ENCODE data around the gene GIGYF2.
"Not testable (repeated sequence)": the region's sequence is repeated elsewhere in the genome, so short reads cannot be mapped to it uniquely, and the experiment has no call there.

Gene GIGYF2

GRCh38 chr2:232831496-232831895 is 134.4 kb downstream of the GIGYF2 start:
- no peak for DNase-seq

GRCh38 chr2:232833830-232834229 is 136.7 kb downstream of the GIGYF2 start:
- no peak for DNase-seq

DNA sequence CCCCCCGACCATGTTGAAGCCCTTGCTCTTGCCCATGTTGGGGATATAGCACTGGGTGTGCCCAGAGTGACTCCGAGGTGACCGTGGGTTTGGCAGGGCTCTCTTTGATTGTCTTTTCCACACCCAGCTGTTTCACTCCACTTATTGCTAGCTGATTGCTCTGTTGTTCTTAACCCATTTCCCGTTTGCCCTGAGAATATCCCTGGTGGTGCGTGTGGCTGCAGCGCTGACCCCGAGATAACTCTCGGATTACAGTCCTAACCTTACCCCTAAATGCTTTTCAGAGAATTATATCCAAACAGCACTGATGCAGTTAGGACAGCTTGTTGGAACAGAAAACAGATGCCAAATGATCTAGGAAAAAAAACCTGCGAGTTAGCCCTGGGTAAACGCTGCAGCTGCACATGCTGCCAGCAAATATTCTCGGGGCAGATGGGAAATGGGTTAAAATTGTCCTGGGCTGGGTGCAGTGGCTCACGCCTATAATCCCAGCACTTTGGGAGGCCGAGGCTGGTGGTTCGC is 138.6 kb downstream of the GIGYF2 start:
- DNase-seq = no peak

DNA sequence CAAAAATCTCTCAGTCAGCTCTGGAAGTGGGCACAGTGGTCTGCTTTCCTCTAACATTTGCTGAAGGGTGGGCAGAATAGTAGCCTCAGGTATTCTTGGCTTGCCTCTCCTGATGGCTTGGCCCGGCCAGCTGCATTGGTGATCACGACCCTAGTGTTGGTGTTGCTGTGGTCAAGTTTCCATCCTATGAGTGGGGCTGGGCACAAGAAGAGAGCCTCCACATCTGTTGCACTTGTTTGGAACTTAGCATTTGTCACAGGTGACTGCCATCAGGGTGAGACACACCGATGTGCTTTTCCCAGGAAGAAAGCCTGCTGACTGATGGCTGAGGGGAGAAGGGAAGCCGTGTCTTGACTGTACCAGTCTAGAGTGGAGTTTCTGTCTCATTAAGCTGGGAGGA is 139.8 kb downstream of the GIGYF2 start:
- no peak for DNase-seq

GRCh38 chr2:232838406-232838874 is 141.3 kb downstream of the GIGYF2 start:
- peak; percentile 55 for DNase-seq

DNA sequence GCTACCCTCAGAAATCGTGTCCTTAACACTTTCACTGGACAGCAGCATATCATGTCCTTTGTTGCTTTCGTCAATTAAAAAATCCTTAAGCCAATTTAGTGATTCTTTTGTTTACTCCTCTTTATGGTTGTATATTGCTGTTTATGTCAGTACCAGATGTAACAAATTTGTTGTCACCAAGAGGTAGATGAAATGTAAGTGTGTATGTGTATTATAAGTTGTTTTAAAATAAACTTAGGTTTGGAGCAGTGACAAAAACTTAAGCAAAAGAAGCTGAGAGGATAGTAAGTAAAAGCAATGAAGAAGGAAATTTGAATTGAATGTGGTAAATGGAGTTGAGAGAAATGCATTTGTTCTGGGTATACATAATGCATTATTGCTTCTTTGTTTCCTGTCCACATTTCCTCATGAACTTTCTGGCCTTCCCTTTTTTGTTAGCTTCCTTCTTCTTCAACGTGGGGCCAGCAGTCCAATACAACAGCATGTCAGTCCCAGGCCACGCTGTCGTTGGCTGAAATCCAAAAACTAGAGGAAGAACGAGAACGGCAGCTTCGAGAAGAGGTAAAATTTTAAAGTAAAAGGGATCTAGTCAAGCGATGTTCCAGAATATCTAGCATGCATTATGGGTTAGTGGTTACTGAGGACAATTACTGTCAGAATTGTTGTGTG is 142.4 kb downstream of the GIGYF2 start:
- DNase-seq = no peak

DNA sequence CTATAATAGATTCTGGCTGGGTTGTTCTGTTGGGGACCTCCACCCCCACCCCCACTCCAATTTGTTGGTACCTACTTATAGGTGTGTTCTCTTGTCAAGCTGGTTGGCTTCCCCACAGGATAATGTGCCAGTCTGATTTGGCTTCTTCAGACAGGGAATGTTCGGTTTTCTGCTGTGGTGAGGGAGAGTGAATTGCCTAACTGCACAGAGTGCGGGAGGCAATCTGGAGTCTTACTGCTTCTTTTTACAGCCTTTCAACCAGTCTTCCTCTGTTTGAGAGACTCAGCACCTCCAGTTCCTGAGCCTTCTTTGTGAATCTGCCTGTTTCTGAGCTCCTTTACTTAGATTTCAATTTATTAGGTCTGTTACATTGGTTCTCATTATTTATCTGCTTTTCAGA is 145.6 kb downstream of the GIGYF2 start:
- no peak for DNase-seq

DNA sequence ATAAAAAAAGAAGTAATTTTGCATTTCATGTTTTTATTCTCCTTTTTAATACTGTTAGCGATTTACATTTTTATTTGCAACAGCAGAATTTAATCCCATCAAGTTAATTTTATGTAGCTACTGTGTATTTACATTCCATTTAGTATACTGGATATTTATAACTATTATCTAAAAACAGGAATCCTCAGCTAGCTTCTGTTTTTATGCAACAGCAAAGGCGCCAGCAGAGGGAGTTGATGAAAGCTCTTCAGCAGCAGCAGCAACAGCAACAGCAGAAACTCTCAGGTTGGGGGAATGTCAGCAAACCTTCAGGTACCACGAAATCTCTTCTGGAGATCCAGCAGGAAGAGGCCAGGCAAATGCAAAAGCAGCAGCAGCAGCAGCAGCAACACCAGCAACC is 146.7 kb downstream of the GIGYF2 start:
- no peak for DNase-seq

DNA sequence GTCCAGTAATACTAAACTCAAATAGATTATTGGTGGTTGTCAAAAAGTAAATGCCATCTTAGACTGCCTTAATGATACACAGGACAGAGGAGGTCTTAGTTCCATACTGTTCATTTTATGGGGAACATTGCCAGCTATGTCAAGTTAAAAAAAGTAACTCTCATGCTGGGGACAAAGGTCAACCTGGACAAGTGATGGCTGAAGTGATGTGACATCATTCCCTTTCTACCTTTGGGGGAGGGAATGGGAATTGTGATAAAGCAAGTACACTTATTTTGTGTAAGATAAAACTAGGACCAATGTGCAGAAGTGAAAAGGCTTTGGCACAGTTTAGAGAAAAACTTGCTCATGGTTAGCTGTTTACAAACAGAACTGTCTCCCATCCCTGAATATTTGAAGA is 148.9 kb downstream of the GIGYF2 start:
- no peak for DNase-seq

DNA sequence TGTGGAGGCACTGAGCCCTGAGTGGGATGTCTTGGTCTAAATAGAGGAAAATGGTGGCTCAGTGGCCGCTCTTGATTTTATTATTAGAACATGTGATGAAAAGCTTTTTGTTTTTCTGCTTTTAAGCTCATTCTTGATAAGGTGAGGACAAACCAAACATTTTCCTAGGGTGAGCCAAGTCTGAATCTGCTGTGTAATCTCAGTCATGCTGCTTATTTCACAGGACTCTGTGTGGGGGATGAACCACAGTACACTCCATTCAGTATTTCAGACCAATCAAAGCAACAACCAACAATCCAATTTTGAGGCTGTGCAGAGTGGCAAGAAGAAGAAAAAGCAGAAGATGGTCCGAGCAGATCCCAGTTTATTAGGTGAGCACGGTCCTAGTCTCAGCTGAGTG is 152.9 kb downstream of the GIGYF2 start:
- no peak for DNase-seq

DNA sequence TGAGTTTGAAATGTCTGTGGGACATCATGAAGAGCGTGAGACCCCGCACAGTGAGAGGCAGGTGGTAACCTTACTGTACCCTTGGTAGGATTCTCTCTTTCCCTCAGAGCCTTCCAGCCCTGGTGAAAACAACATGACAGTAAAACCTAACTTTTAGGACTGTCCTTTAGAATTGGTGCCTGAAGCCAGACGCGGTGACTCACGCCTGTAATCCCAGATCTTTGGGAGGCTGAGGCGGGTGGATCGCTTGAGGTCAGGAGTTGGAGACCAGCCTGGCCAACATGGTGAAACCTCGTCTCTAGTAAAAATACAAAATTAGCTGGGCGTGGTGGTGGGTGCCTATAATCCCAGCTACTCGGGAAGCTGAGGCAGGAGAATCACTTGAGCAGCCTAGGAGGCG is 154.9 kb downstream of the GIGYF2 start:
- DNase-seq = not testable (repeated sequence)

DNA sequence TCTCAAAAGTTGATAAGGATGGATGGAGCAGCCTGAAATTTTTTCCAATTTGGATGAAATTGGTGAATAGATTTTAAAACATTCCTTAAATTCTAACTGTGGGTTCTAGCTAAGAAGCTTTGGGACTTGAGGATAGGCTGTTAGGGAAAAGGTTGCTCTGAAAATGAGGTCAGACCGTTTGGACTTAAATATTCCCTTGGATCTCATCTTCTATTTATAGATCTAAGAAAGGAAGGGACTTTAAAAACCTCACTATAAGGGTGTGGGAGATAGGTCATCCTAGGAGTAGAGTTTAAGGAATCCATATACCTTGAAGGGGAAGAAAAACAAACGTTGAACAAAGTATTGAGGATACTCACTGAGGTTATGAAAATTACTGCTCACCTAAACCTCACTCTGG is 155.5 kb downstream of the GIGYF2 start:
- no peak for DNase-seq

- no peak for DNase-seq
Observed at GRCh38 chr2:232854082-232854481, 157.0 kb downstream of the GIGYF2 start.

DNA sequence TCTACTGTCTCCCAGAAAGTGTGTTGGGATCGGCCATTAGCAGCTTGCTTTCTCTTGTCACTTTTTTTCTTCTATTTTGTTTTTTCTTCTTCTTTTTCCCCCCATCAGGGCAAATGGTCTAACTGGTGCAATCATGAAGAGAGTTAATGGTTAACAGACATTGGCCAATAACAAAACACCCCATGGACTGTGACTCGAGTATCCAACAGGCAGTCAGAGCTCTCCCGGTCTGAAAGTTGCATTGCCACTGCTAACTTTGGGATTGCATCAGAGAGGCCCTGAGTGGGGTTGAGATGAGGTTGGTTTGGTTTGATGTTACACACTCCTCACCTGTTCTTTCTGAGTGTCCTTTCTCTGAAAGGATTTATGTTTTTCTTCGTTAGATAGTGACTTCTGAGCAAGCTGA is 160.0 kb downstream of the GIGYF2 start:
- DNase-seq = no peak

DNA sequence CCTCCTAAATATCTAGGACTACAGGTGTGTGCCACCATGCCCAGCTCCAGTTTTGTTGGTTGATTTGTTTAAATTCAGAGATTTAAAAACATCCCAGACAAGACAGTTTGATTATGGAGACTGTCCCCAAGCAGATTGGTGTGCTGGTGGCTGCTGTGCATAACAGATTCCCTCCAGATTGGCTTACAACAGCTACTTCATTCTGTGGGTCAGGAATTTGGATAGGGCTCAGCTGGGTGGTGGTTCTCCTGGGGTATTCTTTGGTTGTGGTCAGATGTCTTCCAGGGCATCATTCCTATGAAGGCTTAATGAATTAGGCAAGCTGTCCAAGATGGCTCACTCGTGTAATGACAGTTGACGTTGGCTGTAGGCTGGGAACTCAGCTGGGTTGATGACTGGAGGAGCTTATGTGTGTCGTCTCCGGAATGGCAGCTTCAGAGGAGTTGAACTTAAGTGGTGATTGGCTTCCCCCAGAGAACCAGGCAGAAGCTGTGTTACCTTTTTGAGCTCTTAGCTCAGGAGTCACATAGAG is 162.3 kb downstream of the GIGYF2 start:
- no peak for DNase-seq

DNA sequence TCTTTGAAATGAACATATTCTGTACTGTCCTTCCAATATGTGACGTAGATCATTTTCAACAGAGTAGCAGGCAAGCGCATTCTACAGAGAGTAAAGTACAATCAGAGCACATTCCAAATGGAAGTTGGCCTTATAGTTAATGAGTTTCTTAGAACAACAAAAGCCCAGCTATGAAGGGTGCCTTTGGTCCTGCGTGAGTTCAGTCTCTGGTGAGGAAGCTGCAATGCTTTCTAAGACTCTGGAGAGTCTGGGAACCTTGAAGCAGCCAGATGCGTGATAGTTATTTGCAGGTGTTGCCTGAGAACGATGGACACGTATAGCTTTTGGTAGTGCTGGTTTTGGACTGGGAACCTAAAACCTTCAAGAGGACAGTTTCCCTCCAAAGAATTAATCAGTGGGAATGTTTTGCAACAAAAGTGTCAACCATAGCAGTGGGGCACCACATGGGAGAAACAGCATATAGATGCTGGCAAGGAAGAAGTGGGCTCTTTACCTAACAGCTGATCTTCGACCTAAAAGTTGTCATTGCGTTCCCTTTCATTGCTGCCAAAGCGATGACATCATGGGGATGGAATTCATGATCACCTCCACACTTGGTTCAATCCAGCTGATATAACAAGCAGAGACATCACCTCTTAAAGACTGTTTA is 163.6 kb downstream of the GIGYF2 start:
- no peak for DNase-seq

GRCh38 chr2:232861353-232861752 is 164.2 kb downstream of the GIGYF2 start:
- DNase-seq = no peak

- no peak for DNase-seq
Observed at GRCh38 chr2:232863996-232864395, 166.9 kb downstream of the GIGYF2 start.

- DNase-seq = no peak
Observed at GRCh38 chr2:232865165-232865564, 168.0 kb downstream of the GIGYF2 start.

DNA sequence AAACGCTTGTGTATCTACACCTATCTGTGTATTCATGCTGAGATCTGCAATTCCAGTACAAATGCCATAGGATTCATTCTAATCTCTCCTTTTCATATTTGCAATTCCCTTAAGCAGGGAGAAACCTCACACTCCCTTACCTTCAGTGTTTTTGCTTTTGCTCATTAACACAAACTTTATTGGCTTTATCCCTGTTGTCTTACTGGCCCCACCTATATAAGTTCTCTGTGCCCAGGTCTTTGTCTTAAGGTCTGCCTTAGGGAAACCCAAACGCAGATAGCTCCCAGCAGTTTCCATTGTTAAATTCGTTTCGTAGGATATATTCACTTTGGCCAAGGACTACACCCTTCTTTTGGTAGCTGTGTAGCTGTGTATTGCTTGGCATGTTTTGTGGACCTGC is 169.0 kb downstream of the GIGYF2 start:
- DNase-seq = no peak

- peak; percentile 15 for DNase-seq
Observed at GRCh38 chr2:232869138-232870017, 172.2 kb downstream of the GIGYF2 start.

GRCh38 chr2:232870018-232870765 is 173.1 kb downstream of the GIGYF2 start, which contains the start of gene SNORC:
Gene SNORC, plus strand, starts transcription at chr2:232870264. Its CDS starts 78 bp downstream, at chr2:232870342.
- DNase-seq = no peak
